Erythroblast (primary cell): ENCODE measurements around the gene TSC22D3.

ENCODE experiments used
- GATA1 ChIP-seq: IDR thresholded peaks from 2 replicates; pipeline ENCODE4 v1.6.1; 2011; ENCODE audit warnings: low read depth, mild to moderate bottlenecking, control low read depth, low read length, moderate library complexity
- POLR2A ChIP-seq: IDR thresholded peaks from 2 replicates; pipeline ENCODE4 v1.6.1; 2011; ENCODE audit warnings: mild to moderate bottlenecking, low read length

- no peak for TF ChIP-seq POLR2A
- no peak for TF ChIP-seq GATA1
Measured at GRCh38 chrX:107701493-107702121, 74.0 kb downstream of the TSC22D3 start.
